ENCODE data around the gene DSTN.
"Not testable (repeated sequence)": the region's sequence is repeated elsewhere in the genome, so short reads cannot be mapped to it uniquely, and the experiment has no call there.

Gene DSTN

DNA sequence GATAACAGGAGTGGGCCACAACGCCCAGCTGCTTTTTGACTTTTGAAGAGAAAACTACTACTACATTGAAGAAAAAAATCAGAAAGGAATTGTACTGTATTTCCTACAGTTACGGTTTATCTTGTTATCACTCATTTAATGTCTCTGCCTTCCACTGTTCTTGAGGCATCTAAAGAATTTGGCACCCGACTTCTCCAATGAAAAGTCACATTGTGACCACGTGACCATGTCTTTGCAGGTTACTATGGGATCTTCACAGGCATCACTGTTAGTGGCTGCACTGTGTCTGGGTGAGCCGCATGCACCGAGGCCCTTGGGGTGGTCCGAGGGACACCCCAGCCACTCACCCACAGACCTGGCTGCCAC lies 85.4 kb downstream of the DSTN start:
- H3K4me1 ChIP-seq (ENCODE audit: control insufficient read depth in 1 of 2, insufficient read depth in 1 of 2, low read depth in 1 of 2, low read length in 1 of 2) = peaks cover 18 to 19% of the 10 kb centered on the region in 2 experiments
- no peaks in the 10 kb centered on the region for H3K27me3 ChIP-seq
- no peak overlapping the region for H3K27ac ChIP-seq
- peaks cover 27% of the 10 kb centered on the region for H3K36me3 ChIP-seq
- H3K9me3 ChIP-seq = no peaks in the 10 kb centered on the region
- H3K4me3 ChIP-seq (ENCODE audit: low read depth in 1 of 2, low read length in 1 of 2) = no peak overlapping the region
- TF ChIP-seq, protein P1, sequence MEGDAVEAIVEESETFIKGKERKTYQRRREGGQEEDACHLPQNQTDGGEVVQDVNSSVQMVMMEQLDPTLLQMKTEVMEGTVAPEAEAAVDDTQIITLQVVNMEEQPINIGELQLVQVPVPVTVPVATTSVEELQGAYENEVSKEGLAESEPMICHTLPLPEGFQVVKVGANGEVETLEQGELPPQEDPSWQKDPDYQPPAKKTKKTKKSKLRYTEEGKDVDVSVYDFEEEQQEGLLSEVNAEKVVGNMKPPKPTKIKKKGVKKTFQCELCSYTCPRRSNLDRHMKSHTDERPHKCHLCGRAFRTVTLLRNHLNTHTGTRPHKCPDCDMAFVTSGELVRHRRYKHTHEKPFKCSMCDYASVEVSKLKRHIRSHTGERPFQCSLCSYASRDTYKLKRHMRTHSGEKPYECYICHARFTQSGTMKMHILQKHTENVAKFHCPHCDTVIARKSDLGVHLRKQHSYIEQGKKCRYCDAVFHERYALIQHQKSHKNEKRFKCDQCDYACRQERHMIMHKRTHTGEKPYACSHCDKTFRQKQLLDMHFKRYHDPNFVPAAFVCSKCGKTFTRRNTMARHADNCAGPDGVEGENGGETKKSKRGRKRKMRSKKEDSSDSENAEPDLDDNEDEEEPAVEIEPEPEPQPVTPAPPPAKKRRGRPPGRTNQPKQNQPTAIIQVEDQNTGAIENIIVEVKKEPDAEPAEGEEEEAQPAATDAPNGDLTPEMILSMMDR (IDR thresholded peaks at IDR 0.05) = no peak

DNA sequence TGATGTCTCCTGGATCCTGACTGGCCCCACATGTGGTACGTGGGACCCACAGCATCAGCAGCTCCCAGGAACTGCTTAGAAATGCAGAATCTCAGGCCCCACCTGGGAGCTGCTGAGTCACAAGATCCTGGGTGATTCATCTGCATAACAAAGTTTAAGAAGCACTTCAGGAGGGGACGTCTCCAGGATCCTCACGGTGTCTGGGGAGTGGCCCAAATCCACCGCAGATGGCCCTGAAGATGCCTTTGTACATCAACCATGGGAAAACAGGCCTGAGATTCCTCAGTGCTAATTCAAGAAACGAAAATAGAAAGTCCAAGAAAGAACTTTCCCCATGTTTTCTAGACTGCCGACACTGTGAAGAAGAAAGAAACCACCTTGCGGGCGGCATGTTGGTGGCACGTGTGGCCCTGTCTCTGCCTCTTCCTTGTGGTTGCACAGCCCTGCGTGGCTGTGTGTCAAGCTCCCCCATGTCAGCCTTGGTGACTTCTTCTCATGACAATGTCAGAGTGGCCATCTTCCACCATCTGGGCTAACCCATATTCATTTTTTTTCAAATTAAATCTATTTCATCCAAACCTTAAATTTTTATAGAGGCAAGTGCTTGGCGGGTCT lies 86.1 kb downstream of the DSTN start:
- TF ChIP-seq, protein P1 (IDR thresholded peaks at IDR 0.05) = no peak
- Histone ChIP-seq H3K27ac (no peak overlapping the region), H3K36me3 (peaks cover 27% of the 10 kb centered on the region)

DNA sequence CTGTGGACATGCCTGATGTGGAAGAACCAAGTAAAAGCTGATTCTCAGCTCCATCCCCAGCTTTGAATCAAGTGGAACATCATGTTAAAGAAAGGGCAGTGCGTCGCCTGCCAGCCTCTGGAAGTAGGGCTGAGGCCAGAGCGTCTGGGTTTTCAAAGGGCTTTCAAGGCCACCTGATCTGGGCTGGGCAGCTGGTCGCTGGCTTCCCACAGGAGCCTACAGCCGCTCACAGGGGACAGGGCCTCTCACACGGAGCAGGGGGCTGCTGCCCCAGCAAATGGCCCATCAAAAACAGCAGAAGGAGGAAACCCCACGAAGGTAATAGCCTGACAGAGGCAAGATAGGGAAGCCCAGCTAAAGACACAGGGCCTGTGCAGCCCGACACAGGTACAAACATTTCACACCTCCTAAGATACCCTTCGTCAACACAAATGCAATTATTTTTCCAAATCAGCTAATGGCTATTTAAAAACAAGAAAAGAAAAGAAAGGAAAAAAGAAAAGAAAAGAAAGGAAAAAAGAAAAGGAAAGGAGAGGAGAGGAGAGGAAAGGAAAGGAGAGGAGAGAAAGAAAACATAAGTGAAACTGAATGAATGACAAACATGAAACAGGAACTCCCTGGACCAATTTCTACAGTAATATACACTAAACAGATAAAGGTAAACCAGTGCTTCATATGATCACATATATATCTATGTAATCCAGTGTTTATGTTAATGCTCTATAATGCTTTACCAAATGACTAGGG lies 87.4 kb downstream of the DSTN start:
- TF ChIP-seq, protein P1 (IDR thresholded peaks at IDR 0.05) = no peak
- H3K4me1 ChIP-seq (ENCODE audit: control insufficient read depth in 1 of 2, insufficient read depth in 1 of 2, low read depth in 1 of 2, low read length in 1 of 2) = no peaks in the 10 kb centered on the region
- peaks cover 27% of the 10 kb centered on the region for H3K36me3 ChIP-seq
- H3K27me3 ChIP-seq = no peaks in the 10 kb centered on the region
- H3K4me3 ChIP-seq (ENCODE audit: low read depth in 1 of 2, low read length in 1 of 2) = no peak overlapping the region
- H3K9me3 ChIP-seq = no peaks in the 10 kb centered on the region
- H3K27ac ChIP-seq = no peak overlapping the region

More for the DNA sequence above, 86.1 kb downstream of the DSTN start:
- Histone ChIP-seq H3K4me1 (ENCODE audit: control insufficient read depth in 1 of 2, insufficient read depth in 1 of 2, low read depth in 1 of 2, low read length in 1 of 2) (peaks cover 11 to 12% of the 10 kb centered on the region in 2 experiments), H3K4me3 (ENCODE audit: low read depth in 1 of 2, low read length in 1 of 2) (no peak overlapping the region), H3K9me3 (no peaks in the 10 kb centered on the region), H3K27me3 (no peaks in the 10 kb centered on the region)

DNA sequence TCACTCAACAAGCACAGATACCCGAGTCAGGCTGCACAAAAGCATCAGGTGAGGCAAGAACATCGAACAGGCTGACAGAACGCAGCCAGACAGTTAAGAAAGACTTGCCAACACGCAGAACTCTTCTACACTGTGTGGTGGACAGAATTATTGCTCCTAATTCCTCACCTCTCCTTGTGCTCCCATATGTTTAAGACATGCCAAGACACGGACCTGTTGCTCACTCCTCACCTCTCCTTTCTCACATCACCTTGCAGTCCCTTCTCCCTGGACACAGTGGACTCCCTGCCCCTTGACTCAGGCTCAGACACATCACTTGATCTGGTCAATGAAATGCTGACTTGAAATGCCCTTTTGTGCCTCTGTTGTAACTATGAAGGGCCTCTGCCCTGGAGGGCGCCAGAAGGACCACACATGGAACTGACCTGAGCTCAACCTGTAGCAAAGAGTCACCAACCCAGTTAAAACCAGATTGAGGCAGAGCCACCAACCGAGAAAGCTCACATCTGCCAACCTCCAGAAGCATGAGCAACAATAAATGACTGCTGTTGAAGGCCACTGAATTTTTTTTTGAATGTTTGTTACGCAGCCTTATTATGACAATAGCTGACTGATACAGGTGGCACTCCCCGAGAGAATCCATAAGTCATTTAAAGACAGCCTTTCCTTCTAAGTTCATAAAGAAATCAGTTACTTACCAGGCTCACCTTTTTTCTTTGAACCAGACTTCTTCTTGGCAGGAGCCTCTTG lies 88.2 kb downstream of the DSTN start:
- H3K27me3 ChIP-seq = no peaks in the 10 kb centered on the region
- no peaks in the 10 kb centered on the region for H3K9me3 ChIP-seq
- TF ChIP-seq, protein P1 (IDR thresholded peaks at IDR 0.05) = no peak
- no peaks in the 10 kb centered on the region for H3K4me1 ChIP-seq (ENCODE audit: control insufficient read depth in 1 of 2, insufficient read depth in 1 of 2, low read depth in 1 of 2, low read length in 1 of 2)
- peaks cover 27% of the 10 kb centered on the region for H3K36me3 ChIP-seq
- no peak overlapping the region for H3K27ac ChIP-seq
- H3K4me3 ChIP-seq (ENCODE audit: low read depth in 1 of 2, low read length in 1 of 2) = no peak overlapping the region

DNA sequence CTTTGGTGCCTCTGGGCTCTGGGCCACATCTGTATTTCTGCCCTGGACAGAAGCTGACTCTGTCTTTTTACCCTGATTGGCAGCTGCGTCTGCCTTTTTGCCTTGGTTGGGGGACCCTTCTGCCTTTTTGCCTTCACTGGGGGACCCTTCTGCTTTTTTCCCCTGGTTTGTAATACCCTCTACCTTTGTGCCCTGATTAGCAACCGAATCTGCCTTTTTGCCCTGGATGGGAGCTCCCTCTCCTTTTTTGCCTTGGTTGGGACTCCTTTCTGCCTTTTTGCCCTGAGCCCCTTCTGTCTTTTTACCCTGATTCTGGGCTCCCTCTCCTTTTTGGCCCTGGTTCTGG lies 88.7 kb downstream of the DSTN start:
- TF ChIP-seq, protein P1 (IDR thresholded peaks at IDR 0.05) = no peak
- Histone ChIP-seq H3K4me3 (ENCODE audit: low read depth in 1 of 2, low read length in 1 of 2) (no peak overlapping the region), H3K4me1 (ENCODE audit: control insufficient read depth in 1 of 2, insufficient read depth in 1 of 2, low read depth in 1 of 2, low read length in 1 of 2) (no peaks in the 10 kb centered on the region), H3K27me3 (no peaks in the 10 kb centered on the region), H3K27ac (no peak overlapping the region), H3K36me3 (peaks cover 27% of the 10 kb centered on the region), H3K9me3 (no peaks in the 10 kb centered on the region)

DNA sequence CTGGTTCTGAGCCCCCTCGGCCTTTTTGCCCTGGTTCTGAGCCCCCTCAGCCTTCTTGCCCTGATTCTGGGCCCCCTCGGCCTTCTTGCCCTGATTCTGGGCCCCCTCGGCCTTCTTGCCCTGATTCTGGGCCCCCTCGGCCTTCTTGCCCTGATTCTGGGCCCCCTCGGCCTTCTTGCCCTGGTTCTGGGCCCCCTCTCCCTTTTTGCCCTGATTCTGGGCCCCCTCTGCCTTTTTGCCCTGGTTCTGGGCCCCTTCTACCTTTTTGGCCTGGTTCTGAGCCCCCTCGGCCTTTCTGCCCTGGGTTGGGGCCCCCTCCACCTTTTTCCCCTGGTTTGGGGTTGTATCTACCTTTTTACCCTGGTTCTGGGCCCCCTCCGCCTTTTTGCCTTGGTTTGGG lies 89.5 kb downstream of the DSTN start:
- H3K27me3 ChIP-seq = not testable (repeated sequence)

More for the DNA sequence above, 89.5 kb downstream of the DSTN start:
- not testable (repeated sequence) for H3K4me3 ChIP-seq (ENCODE audit: low read depth in 1 of 2, low read length in 1 of 2); H3K9me3 ChIP-seq; H3K27ac ChIP-seq; H3K4me1 ChIP-seq (ENCODE audit: control insufficient read depth in 1 of 2, insufficient read depth in 1 of 2, low read depth in 1 of 2, low read length in 1 of 2)
- peaks cover 21% of the 10 kb centered on the region for H3K36me3 ChIP-seq
